ENCODE measurements around the gene RBP4.

Gene RBP4

DNA sequence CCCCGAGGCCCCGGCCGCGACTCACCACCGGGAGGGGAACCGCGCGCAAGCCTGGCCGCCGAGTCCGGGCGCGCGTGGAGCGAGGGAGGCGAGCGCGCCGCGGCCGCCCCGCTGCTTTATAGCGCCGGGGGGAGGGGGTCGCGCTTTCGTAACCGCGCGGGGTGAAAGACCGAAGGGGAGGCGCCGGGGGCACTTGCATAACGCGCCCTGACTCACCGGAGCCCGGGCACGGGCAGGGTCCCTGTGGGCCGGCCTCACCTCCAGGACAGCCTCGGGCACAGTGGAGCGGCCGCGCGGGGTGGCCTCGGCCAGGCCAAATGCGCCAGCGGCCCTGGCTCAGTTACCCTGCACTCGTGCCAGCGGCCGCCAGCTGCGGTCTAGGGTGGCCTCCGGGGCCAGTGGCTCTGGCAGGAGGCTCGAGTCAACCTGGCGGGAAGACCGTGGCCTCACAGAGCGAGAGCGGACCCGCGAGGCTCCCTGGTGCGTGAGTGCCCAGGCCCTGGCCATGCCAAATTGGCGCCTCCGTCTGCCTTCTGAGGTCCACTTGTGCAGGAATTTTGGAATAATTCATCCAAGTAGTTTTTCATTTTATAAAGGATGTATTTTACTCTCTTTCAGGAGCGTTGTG is at the start of gene RBP4:
Gene RBP4 (minus strand): TSS at position 90 of the 628 bp plus-strand sequence. CDS start 207 bp downstream, outside the sequence.
- H3K4me3 ChIP-seq (ENCODE audit: low read depth, low read length) = peak within 1 kb of the TSS; percentile 67
- peaks cover 64% of the 10 kb centered on the region for H3K27me3 ChIP-seq (ENCODE audit: control insufficient read depth, insufficient read depth, low read length)
- no peaks in the 10 kb centered on the region for H3K9me3 ChIP-seq (ENCODE audit: control insufficient read depth, insufficient read depth, low read depth, low read length)
- no peak within 1 kb of the TSS for H3K9ac ChIP-seq (ENCODE audit: low read length)
- H3K36me3 ChIP-seq (ENCODE audit: control insufficient read depth, insufficient read depth, low read length) = no peaks in the 10 kb centered on the region
- H3K27ac ChIP-seq (ENCODE audit: low read depth, low read length) = no peak within 1 kb of the TSS
- H3K4me1 ChIP-seq (ENCODE audit: control insufficient read depth, insufficient read depth, low read length) = peaks cover 9% of the 10 kb centered on the region

DNA sequence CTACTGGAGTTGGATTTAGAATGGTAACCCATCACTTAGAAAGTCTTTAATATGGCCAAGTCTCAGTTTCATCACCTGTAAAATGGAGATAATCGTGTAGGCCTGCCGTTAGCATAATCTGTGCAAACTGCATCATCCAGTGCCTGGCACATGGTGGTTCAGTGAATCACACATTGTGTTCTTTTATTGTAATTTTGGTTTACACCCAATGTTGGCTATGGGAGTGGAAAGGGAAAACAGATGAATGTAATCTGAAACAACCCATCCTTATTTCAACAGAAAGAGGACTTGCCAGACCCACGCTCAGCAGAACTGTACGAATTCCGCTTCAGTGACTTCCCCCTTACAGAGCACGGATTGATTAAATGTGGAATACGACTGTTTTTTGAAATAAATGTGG is 38.8 kb upstream of the RBP4 start:
- no peaks in the 10 kb centered on the region for H3K27me3 ChIP-seq (ENCODE audit: control insufficient read depth, insufficient read depth, low read length)
- H3K36me3 ChIP-seq (ENCODE audit: control insufficient read depth, insufficient read depth, low read length) = no peaks in the 10 kb centered on the region
- no peak overlapping the region for H3K27ac ChIP-seq (ENCODE audit: low read depth, low read length)
- H3K9me3 ChIP-seq (ENCODE audit: control insufficient read depth, insufficient read depth, low read depth, low read length) = no peaks in the 10 kb centered on the region
- no peaks in the 10 kb centered on the region for H3K4me1 ChIP-seq (ENCODE audit: control insufficient read depth, insufficient read depth, low read length)
- no peak overlapping the region for H3K4me3 ChIP-seq (ENCODE audit: low read depth, low read length)
- no peak overlapping the region for H3K9ac ChIP-seq (ENCODE audit: low read length)

DNA sequence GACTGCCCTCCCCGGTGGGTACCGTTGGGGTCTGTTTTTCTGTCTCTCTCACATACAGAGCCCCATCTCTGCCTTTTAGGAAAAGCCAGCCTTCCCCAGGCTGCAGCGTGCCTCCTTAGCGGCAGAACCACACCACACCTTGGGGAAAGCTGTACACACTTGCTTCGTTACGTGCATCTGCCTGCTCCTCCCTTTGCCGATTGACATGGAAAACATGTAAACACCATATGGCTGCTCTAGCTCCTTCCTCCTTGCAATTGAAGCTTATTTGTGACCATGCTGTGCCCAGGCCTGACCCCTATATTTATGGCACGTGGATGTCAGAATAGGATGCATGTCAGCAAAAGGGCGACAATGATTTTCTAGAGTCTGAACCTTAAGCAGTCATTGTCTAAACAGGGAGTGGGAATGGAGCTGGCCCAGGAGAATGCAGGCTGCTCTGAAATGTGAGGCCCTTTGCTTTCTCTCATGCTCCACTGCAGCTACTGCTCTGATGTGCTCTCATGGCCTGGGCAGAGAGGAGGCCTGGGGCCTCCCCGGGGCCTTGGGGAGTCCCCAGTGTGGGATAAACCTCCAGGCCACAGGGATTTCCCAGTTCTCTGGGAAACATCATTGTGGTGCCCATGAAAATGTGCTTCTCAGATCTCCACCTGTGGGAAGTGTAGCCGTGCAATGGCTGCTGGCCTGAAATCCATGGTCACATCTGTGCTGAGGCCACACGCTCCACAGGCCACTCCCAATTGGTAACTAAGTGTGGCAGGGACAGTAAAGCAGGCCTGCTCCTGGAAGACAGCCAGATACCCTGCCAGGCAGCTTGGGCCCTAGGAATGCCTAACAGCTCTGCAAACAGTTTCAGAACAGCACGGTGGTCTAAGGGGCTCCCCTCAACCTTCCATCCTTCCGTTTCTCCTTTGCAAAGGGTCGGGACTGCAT is 29.9 kb upstream of the RBP4 start:
- peaks cover 6% of the 10 kb centered on the region; the same call in 1 of the 2 replicates for H3K4me1 ChIP-seq (ENCODE audit: control insufficient read depth, insufficient read depth, low read length)
- no peaks in the 10 kb centered on the region for H3K9me3 ChIP-seq (ENCODE audit: control insufficient read depth, insufficient read depth, low read depth, low read length)
- no peak overlapping the region for H3K9ac ChIP-seq (ENCODE audit: low read length)
- no peak overlapping the region for H3K4me3 ChIP-seq (ENCODE audit: low read depth, low read length)
- no peaks in the 10 kb centered on the region for H3K27me3 ChIP-seq (ENCODE audit: control insufficient read depth, insufficient read depth, low read length)
- no peaks in the 10 kb centered on the region for H3K36me3 ChIP-seq (ENCODE audit: control insufficient read depth, insufficient read depth, low read length)
- H3K27ac ChIP-seq (ENCODE audit: low read depth, low read length) = no peak overlapping the region

DNA sequence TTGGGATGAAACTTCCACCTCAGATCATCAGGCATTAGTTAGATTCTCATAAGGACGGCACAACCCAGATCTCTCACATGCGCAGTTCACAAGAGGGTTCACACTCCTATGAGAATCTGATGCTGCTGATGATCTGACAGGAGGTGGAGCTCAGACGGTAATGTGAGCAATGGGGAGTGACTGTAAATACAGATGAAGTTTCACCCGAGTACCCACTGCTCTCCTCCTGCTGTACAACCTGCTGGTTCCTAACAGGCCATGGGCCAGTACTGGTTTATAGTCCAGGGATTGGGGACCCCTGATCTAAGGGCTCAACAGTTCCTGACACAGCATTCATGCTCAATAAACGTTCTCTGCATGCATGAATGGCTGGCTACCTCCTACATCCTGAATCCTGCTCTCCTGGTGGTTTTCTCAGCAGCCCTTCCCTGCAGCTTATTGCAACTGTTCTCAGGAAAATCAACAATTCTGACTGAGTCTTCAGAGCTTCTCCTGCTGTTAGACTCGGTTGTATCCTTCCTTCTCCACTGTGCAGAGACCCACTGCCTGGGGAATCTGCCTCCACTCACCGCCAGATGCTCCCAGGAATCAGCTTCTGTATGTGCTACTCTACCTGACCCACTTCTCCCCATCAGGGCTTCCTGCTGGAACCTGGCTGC is 28.7 kb upstream of the RBP4 start:
- Histone ChIP-seq H3K27ac (ENCODE audit: low read depth, low read length) (no peak overlapping the region), H3K27me3 (ENCODE audit: control insufficient read depth, insufficient read depth, low read length) (no peaks in the 10 kb centered on the region), H3K9ac (ENCODE audit: low read length) (no peak overlapping the region), H3K4me1 (ENCODE audit: control insufficient read depth, insufficient read depth, low read length) (peaks cover 6% of the 10 kb centered on the region; the same call in 1 of the 2 replicates), H3K4me3 (ENCODE audit: low read depth, low read length) (no peak overlapping the region), H3K36me3 (ENCODE audit: control insufficient read depth, insufficient read depth, low read length) (no peaks in the 10 kb centered on the region), H3K9me3 (ENCODE audit: control insufficient read depth, insufficient read depth, low read depth, low read length) (no peaks in the 10 kb centered on the region)

DNA sequence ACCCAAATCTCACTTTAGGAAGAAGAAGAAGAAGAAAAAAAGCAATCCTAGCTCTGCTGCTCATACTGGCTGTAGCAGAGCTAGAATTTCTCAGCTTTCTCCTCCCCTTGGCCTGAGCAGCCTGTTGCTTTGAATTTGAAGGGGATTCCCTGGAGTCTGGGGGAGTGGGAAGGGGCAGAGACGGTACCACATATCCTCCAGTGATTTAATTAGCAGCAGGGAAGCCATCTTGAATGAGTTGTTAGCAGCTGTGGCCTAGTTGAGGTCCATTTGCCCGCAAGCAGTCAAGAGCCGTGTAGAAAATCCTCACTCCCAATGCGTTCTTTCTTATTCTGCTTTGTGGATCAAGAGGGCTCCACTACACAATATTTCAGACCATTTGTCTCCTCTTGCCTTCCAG is 27.8 kb upstream of the RBP4 start:
- Histone ChIP-seq H3K27ac (ENCODE audit: low read depth, low read length) (no peak overlapping the region), H3K36me3 (ENCODE audit: control insufficient read depth, insufficient read depth, low read length) (no peaks in the 10 kb centered on the region), H3K9me3 (ENCODE audit: control insufficient read depth, insufficient read depth, low read depth, low read length) (no peaks in the 10 kb centered on the region), H3K4me1 (ENCODE audit: control insufficient read depth, insufficient read depth, low read length) (peaks cover 6% of the 10 kb centered on the region; the same call in 1 of the 2 replicates), H3K4me3 (ENCODE audit: low read depth, low read length) (no peak overlapping the region), H3K27me3 (ENCODE audit: control insufficient read depth, insufficient read depth, low read length) (no peaks in the 10 kb centered on the region), H3K9ac (ENCODE audit: low read length) (no peak overlapping the region)

DNA sequence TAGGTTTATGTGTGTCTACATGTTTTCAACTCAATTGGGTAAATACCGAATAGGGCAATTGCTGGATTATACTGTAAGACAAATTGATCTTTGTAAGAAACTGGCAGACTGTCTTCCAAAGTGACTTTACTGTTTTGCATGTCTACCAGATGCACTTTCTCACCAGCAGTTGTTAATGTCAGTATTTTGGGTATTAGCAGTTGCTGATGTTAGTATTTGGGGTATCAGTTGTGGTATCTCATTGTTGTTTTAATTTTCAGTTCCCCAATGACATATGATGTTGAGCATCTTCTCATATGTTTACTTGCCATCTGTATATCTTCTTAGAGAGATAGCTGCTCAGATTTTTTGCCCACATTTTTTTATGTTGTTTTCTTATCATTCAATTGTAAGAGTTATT is 21.9 kb upstream of the RBP4 start:
- H3K27ac ChIP-seq (ENCODE audit: low read depth, low read length) = no peak overlapping the region

DNA sequence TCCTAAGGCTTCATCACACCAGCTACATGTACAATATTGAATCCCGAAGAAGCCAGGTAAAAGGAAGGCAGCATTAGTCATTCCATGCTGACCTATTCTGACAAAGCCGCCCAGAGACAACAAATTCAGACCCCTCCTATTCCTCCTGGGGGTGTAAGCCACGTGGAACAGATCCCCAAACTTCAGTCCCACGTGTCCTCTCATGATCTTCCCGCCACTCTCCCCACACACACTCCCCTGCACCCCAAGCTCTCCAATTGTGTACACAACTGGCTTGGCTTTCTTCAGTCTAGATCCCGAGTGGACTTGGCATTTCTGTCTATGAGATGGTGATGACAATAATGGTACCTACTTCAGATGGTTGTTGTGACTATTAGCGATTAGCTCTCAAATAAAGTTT is 19.9 kb upstream of the RBP4 start:
- no peaks in the 10 kb centered on the region for H3K9me3 ChIP-seq (ENCODE audit: control insufficient read depth, insufficient read depth, low read depth, low read length)
- no peaks in the 10 kb centered on the region for H3K4me1 ChIP-seq (ENCODE audit: control insufficient read depth, insufficient read depth, low read length)
- no peak overlapping the region for H3K27ac ChIP-seq (ENCODE audit: low read depth, low read length)
- no peak overlapping the region for H3K9ac ChIP-seq (ENCODE audit: low read length)
- H3K27me3 ChIP-seq (ENCODE audit: control insufficient read depth, insufficient read depth, low read length) = no peaks in the 10 kb centered on the region; the same call in 1 of the 2 replicates
- H3K36me3 ChIP-seq (ENCODE audit: control insufficient read depth, insufficient read depth, low read length) = no peaks in the 10 kb centered on the region
- H3K4me3 ChIP-seq (ENCODE audit: low read depth, low read length) = no peak overlapping the region

More for the DNA sequence above, 21.9 kb upstream of the RBP4 start:
- no peaks in the 10 kb centered on the region for H3K36me3 ChIP-seq (ENCODE audit: control insufficient read depth, insufficient read depth, low read length)
- H3K9me3 ChIP-seq (ENCODE audit: control insufficient read depth, insufficient read depth, low read depth, low read length) = no peaks in the 10 kb centered on the region
- H3K4me3 ChIP-seq (ENCODE audit: low read depth, low read length) = no peak overlapping the region
- H3K27me3 ChIP-seq (ENCODE audit: control insufficient read depth, insufficient read depth, low read length) = no peaks in the 10 kb centered on the region; the same call in 1 of the 2 replicates
- H3K9ac ChIP-seq (ENCODE audit: low read length) = no peak overlapping the region
- H3K4me1 ChIP-seq (ENCODE audit: control insufficient read depth, insufficient read depth, low read length) = no peaks in the 10 kb centered on the region

DNA sequence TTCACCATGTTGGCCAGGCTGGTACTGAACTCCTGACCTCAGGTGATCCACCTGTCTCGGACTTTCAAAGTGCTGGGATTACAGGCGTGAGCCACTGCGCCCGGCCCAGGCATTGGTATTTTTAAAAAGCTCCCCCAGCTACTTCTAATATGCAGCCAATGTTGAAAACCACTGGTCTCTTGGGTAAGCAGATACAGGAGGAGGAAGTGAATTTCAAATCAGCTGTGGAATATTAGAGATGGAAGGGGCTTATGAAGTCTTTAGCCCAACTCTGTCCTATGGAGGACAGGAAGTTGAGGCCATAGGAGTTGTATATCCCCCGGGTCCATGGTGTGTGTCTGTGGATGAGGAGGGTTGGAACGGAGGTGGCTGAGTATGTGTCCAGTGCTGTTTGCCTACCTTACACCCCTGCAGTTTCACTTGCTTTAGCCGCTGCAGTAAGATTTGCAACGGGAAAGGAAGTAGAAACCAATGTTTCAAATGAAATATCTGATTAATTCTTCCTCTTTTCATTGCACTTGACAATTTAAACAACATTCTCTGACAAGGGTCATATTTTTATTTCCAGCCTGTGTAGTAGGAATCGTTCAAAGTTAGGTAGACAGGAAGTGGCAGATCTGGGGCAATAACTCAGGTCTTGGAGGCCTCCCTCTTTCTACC is 14.7 kb upstream of the RBP4 start:
- no peaks in the 10 kb centered on the region for H3K9me3 ChIP-seq (ENCODE audit: control insufficient read depth, insufficient read depth, low read depth, low read length)
- H3K36me3 ChIP-seq (ENCODE audit: control insufficient read depth, insufficient read depth, low read length) = no peaks in the 10 kb centered on the region
- H3K4me1 ChIP-seq (ENCODE audit: control insufficient read depth, insufficient read depth, low read length) = no peaks in the 10 kb centered on the region
- no peak overlapping the region for H3K9ac ChIP-seq (ENCODE audit: low read length)
- no peak overlapping the region for H3K4me3 ChIP-seq (ENCODE audit: low read depth, low read length)
- no peak overlapping the region for H3K27ac ChIP-seq (ENCODE audit: low read depth, low read length)
- peaks cover 3% of the 10 kb centered on the region; the same call in 1 of the 2 replicates for H3K27me3 ChIP-seq (ENCODE audit: control insufficient read depth, insufficient read depth, low read length)

DNA sequence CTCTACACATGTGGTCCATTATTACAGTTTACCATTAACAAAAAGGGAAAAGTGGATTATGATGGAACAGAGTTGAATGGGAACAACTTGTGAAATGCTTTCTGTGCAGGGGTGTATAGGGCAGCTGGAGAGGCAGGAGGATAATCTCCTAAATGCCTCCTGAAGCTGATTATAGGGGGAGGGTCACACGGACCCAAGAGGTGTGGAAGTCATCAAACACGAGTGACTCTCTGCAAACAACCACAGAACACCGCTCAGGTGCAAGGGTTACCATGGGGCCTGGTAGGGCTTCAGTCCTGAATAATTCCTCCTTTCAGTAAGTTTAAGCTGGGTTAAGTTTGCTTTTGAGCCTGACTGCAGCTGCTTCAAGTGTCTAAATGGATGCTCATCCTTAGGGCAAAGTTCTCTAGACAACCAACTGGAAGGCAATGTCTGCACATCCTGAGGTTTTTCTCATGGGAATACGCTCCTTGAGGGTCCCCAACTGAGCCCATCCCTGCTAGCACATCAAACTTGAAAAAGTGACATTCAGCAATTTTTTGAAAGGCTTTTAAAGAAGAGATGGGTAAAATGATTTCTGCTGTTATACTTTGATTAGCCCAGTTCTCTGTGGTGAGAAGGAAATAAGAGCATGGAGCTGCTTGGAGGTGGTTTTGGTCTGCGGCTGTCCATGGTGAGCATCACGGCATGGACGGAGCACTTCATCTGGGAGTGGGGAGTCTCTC is 13.2 kb upstream of the RBP4 start:
- Histone ChIP-seq H3K4me1 (ENCODE audit: control insufficient read depth, insufficient read depth, low read length) (no peaks in the 10 kb centered on the region), H3K9me3 (ENCODE audit: control insufficient read depth, insufficient read depth, low read depth, low read length) (no peaks in the 10 kb centered on the region), H3K9ac (ENCODE audit: low read length) (no peak overlapping the region), H3K27ac (ENCODE audit: low read depth, low read length) (no peak overlapping the region), H3K4me3 (ENCODE audit: low read depth, low read length) (no peak overlapping the region), H3K27me3 (ENCODE audit: control insufficient read depth, insufficient read depth, low read length) (0 out of 2 replicates have a peak, but pooled peaks cover 3% of the 10 kb centered on the region), H3K36me3 (ENCODE audit: control insufficient read depth, insufficient read depth, low read length) (no peaks in the 10 kb centered on the region)

DNA sequence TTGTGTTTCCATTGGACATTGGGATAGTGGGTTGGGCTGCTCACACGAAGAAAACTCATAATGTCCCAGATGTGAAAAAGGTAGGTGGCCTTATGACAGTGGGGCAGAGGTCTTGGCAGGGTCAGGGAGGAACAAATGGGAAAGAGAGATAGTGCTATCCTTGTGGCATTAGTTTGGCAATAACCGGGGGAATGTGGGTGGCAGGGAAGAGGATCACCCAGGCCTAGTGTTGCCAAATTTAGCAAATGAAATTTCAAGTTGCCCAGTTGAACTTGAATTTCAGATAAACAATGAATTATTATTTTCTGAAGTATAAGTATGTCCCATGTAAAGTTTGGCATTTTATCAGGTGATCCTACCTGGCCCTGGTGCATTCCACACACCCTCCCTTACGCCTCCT is 12.1 kb upstream of the RBP4 start:
- Histone ChIP-seq H3K9ac (ENCODE audit: low read length) (no peak overlapping the region), H3K9me3 (ENCODE audit: control insufficient read depth, insufficient read depth, low read depth, low read length) (no peaks in the 10 kb centered on the region), H3K27ac (ENCODE audit: low read depth, low read length) (no peak overlapping the region), H3K27me3 (ENCODE audit: control insufficient read depth, insufficient read depth, low read length) (0 out of 2 replicates have a peak, but pooled peaks cover 3% of the 10 kb centered on the region), H3K4me1 (ENCODE audit: control insufficient read depth, insufficient read depth, low read length) (no peaks in the 10 kb centered on the region), H3K36me3 (ENCODE audit: control insufficient read depth, insufficient read depth, low read length) (no peaks in the 10 kb centered on the region), H3K4me3 (ENCODE audit: low read depth, low read length) (no peak overlapping the region)

Measured in HUES6 (cell line).